Breast epithelium (tissue), 4 donors: Measurements from ENCODE around the gene DDR2. TPM values are rescaled to one million over a fixed set of nuclear protein-coding genes. Genes with fewer than 3 reads are reported as not detected.

ENCODE experiments used
- DNase-seq, 2 donors: peaks; one replicate each; pipeline ENCODE4 v3.0.0-alpha.2; 2019; ENCODE audit warnings: low spot score in 2 of 2
- H3K27ac ChIP-seq, 2 donors: fragments of 200-600 bp; sonication (generic) in 1 of 2; one replicate each; pipeline ENCODE4 v1.5.1; 2016 to 2019; ENCODE audit warnings: mild to moderate bottlenecking in 1 of 2
- H3K27me3 ChIP-seq, 2 donors: fragments of 200-600 bp; sonication (generic) in 1 of 2; one replicate each; pipeline versions ENCODE4 v1.5.1 to v1.6.0; 2017 to 2019; ENCODE audit warnings: control low read depth in 1 of 2, mild to moderate bottlenecking in 1 of 2
- H3K36me3 ChIP-seq: fragments of 200-600 bp; one replicate; pipeline ENCODE4 v1.5.1; 2019
- H3K4me1 ChIP-seq, 2 donors: fragments of 200-600 bp; sonication (generic); one replicate each; pipeline ENCODE4 v1.5.1; 2016 to 2019; ENCODE audit warnings: control low read depth in 1 of 2
- H3K4me3 ChIP-seq, 3 donors: fragments of 200-600 bp; sonication (generic); 1 replicate in 2 of 3; 2 replicates in 1 of 3; pipeline ENCODE4 v1.5.1; 2016 to 2019; ENCODE audit warnings: mild to moderate bottlenecking in 3 of 3, moderate library complexity in 2 of 3
- H3K9me3 ChIP-seq, 2 donors: fragments of 200-600 bp; sonication (generic) in 1 of 2; one replicate each; pipeline ENCODE4 v1.5.1; 2016 to 2019; ENCODE audit warnings: control low read depth in 1 of 2
- CTCF ChIP-seq, 3 donors: fragments of 450-650 bp; IDR thresholded peaks; one replicate each; pipeline ENCODE4 v1.5.1; 2016 to 2017; ENCODE audit warnings: antibody characterized with exemption in 3 of 3, mild to moderate bottlenecking in 3 of 3, moderate library complexity in 3 of 3
- POLR2A ChIP-seq: fragments of 450-650 bp; IDR thresholded peaks from one replicate; pipeline ENCODE4 v1.6.1; 2016; ENCODE audit warnings: antibody characterized with exemption, mild to moderate bottlenecking, moderate library complexity
- POLR2AphosphoS5 ChIP-seq, 3 donors: sonication (generic); formaldehyde crosslinking; IDR thresholded peaks; one replicate each; pipeline ENCODE4 v1.6.1; 2017; ENCODE audit warnings: antibody characterized with exemption in 3 of 3
- intact Hi-C: fragments of 100-400 bp; cut with DNase I; formaldehyde crosslinking; loops from one replicate; pipeline ENCODE4 v1.15.1; 2023; ENCODE audit warnings: low total_unique reads
- total RNA-seq, 3 donors: library from RNA; depleted of rRNA; stranded (reverse); fragments of >200 nt; gene quantifications; one replicate each; pipeline ENCODE4 v1.1.0, GENCODE V29; 2016

DDR2 gene
- total RNA-seq, 3 donors from 2014 or later, result 41.9 to 238 (median 47.2) TPM

GRCh38 chr1:162612606-162613400 lies 19.5 kb upstream of the DDR2 start:
- intact Hi-C loops, result no loop called here
- no peak overlapping the region for H3K4me3 ChIP-seq
- peak overlapping the region; percentile 43 to 77 for H3K27ac ChIP-seq
- no peaks in the 10 kb centered on the region for H3K27me3 ChIP-seq
- peaks cover 0 to 10% of the 10 kb centered on the region in 2 donors for H3K4me1 ChIP-seq
- peak in 2 of 3 donors; percentile 52 to 75 for TF ChIP-seq POLR2AphosphoS5 (IDR thresholded peaks at IDR 0.05)
- TF ChIP-seq POLR2A, result no peak
- no peak for DNase-seq
- no peaks in the 10 kb centered on the region for H3K36me3 ChIP-seq
- H3K9me3 ChIP-seq, result peaks cover 8 to 12% of the 10 kb centered on the region in 2 donors

GRCh38 chr1:162616848-162617247 lies 15.4 kb upstream of the DDR2 start:
- no peaks in the 10 kb centered on the region for H3K36me3 ChIP-seq
- TF ChIP-seq POLR2AphosphoS5 (IDR thresholded peaks at IDR 0.05), result no peak
- TF ChIP-seq CTCF (IDR thresholded peaks at IDR 0.05), result no peak
- no peak for TF ChIP-seq POLR2A
- no peak for DNase-seq
- no peak overlapping the region for H3K27ac ChIP-seq
- intact Hi-C loops, result no loop called here
- peaks cover 8 to 16% of the 10 kb centered on the region in 2 donors for H3K9me3 ChIP-seq
- no peaks in the 10 kb centered on the region for H3K27me3 ChIP-seq
- H3K4me3 ChIP-seq, result no peak overlapping the region
- peaks cover 0 to 10% of the 10 kb centered on the region in 2 donors for H3K4me1 ChIP-seq

GRCh38 chr1:162617513-162617912 lies 14.8 kb upstream of the DDR2 start:
- peaks cover 0 to 8% of the 10 kb centered on the region in 2 donors for H3K4me1 ChIP-seq
- intact Hi-C loops, result no loop called here
- H3K27me3 ChIP-seq, result no peaks in the 10 kb centered on the region
- no peak overlapping the region for H3K4me3 ChIP-seq
- peaks cover 8 to 16% of the 10 kb centered on the region in 2 donors for H3K9me3 ChIP-seq
- no peak overlapping the region for H3K27ac ChIP-seq
- TF ChIP-seq POLR2AphosphoS5 (IDR thresholded peaks at IDR 0.05), result no peak
- TF ChIP-seq CTCF (IDR thresholded peaks at IDR 0.05), result no peak
- no peak for TF ChIP-seq POLR2A
- no peaks in the 10 kb centered on the region for H3K36me3 ChIP-seq
- no peak for DNase-seq

GRCh38 chr1:162619076-162619475 lies 13.2 kb upstream of the DDR2 start:
- H3K27me3 ChIP-seq, result no peaks in the 10 kb centered on the region
- no peak for TF ChIP-seq POLR2AphosphoS5 (IDR thresholded peaks at IDR 0.05)
- TF ChIP-seq POLR2A, result no peak
- TF ChIP-seq CTCF (IDR thresholded peaks at IDR 0.05), result no peak
- peaks cover 8 to 16% of the 10 kb centered on the region in 2 donors for H3K9me3 ChIP-seq
- no peaks in the 10 kb centered on the region for H3K4me1 ChIP-seq
- H3K4me3 ChIP-seq, result no peak overlapping the region
- H3K27ac ChIP-seq, result no peak overlapping the region
- H3K36me3 ChIP-seq, result no peaks in the 10 kb centered on the region
- DNase-seq, result no peak
- intact Hi-C loops, result no loop called here

- TF ChIP-seq POLR2AphosphoS5 (IDR thresholded peaks at IDR 0.05), result no peak
- no peak for TF ChIP-seq CTCF (IDR thresholded peaks at IDR 0.05)
- TF ChIP-seq POLR2A, result no peak
- DNase-seq, result no peak
- H3K9me3 ChIP-seq, result peaks cover 8 to 16% of the 10 kb centered on the region in 2 donors
- no peak overlapping the region for H3K27ac ChIP-seq
- intact Hi-C loops, result no loop called here
- H3K4me3 ChIP-seq, result no peak overlapping the region
- no peaks in the 10 kb centered on the region for H3K36me3 ChIP-seq
- no peaks in the 10 kb centered on the region for H3K4me1 ChIP-seq
- no peaks in the 10 kb centered on the region for H3K27me3 ChIP-seq
Measured at GRCh38 chr1:162621256-162621655, 11.0 kb upstream of the DDR2 start.
